GM18511 (cell line): ENCODE results near the gene RFC5.

Experiments
- ATAC-seq: cut with Tn5 transposase; IDR thresholded peaks from one replicate; pipeline ENCODE4 v1.9.1; 2021; ENCODE audit warnings: mild to moderate bottlenecking, moderate library complexity; ENCODE audit not compliant: unreplicated experiment

The RFC5 gene

GRCh38 chr12:118050972-118051910 lies 34.7 kb downstream of the RFC5 start:
- no peak for ATAC-seq

GRCh38 chr12:118052324-118053070 lies 36.0 kb downstream of the RFC5 start:
- no peak for ATAC-seq

GRCh38 chr12:118053071-118053985 lies 36.8 kb downstream of the RFC5 start:
- ATAC-seq = no peak

- peak; percentile 77 for ATAC-seq
Measured at GRCh38 chr12:118055144-118055557, 38.6 kb downstream of the RFC5 start.

GRCh38 chr12:118055865-118056773 lies 39.6 kb downstream of the RFC5 start:
- no peak for ATAC-seq

- no peak for ATAC-seq
Measured at GRCh38 chr12:118058227-118058626, 41.7 kb downstream of the RFC5 start.

GRCh38 chr12:118058881-118059280 lies 42.4 kb downstream of the RFC5 start:
- no peak for ATAC-seq

- no peak for ATAC-seq
Measured at GRCh38 chr12:118059341-118060191, 43.1 kb downstream of the RFC5 start.

GRCh38 chr12:118060301-118061010 lies 44.0 kb downstream of the RFC5 start:
- ATAC-seq = peak; percentile 36

GRCh38 chr12:118061011-118061872 lies 44.7 kb downstream of the RFC5 start, which contains the start of gene WSB2:
WSB2 (minus strand) TSS chr12:118061179; CDS start chr12:118061048, 131 bp downstream.
- ATAC-seq = peak; percentile 42

GRCh38 chr12:118061873-118062843 lies 45.7 kb downstream of the RFC5 start:
- ATAC-seq = no peak

- no peak for ATAC-seq
Measured at GRCh38 chr12:118063576-118064391, 47.3 kb downstream of the RFC5 start.

GRCh38 chr12:118064608-118065007 lies 48.1 kb downstream of the RFC5 start:
- no peak for ATAC-seq

- ATAC-seq = no peak
Measured at GRCh38 chr12:118065380-118065779, 48.9 kb downstream of the RFC5 start.

- no peak for ATAC-seq
Measured at GRCh38 chr12:118068445-118068844, 51.9 kb downstream of the RFC5 start.
